ENCODE measurements around the gene GRK5.

Gene GRK5

DNA sequence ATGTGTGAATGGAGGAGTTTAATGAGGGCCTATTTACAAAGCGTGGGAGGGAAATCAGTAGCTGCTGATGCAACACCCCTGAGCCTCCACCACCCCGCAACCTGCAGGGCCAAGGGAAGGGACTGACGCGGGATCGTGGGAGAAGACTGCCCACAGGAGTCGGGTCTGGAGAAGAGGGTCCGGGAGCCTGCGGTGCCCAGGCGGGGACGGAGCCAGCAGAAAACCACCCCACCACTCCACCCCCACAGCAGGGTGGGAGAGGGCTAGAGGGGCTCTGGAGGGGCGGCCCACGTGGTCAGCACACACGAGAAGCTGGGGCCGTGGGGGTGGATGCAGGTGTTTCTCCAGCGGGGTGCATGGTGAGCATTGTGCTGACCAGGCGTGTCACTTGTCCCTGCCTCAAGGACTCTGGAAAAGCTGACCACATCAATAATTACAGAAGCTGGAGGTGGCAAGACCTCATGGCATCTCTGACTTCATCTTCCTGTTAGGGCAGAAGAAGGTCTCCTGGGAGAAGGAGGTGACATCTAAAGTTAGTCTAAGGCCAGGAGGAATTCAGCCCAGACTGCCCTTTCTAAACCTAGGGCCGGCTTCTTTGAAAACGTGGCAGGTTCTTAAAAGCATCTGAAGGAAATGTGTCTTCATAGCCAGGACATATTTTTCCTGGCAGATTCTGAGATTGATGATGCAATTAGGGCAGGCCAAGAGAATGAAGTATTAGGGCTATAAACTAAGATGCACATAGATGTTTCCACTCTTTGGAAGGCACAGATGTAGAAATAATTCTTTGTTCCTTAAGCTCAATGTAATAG lies 184.3 kb downstream of the GRK5 start:
- DNase-seq = no peak

DNA sequence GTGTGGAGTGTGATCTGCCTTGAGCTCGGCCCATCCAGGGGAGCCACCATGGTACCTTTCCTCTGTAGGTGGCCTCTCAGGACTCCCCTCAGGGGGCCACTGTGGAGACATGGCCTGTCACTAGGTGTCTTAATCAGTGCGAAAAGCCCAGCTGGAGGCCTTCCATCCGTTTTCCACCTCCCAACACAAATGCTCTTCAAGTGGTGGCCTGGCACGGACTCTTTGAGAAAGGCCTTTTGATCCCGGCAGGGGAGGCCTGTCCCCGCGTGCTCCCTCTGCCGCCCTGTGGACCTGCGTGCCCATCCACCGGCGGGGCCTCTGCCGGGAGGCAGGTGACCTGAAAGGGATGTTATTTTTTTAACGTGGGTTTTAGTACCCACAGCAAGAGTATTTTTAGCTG lies 185.6 kb downstream of the GRK5 start:
- DNase-seq = no peak

DNA sequence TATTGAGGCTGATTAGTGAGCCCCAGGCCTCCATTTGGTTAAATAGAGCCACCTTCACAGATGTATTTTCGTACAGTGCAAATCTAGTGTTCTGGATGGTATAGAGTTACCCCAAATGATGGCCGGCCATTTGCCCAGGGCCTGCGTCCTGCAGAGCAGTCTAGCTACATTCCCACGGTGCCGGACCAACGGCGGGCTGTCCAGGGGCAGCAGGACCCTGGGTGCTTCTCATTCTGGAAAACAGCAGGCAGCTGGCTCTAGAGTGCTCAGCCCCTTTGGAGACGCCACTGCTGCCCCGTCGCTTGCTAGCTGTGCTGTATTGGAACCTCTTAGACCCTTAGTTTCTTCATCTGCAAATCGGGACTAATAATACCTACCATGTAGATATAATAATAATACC lies 186.1 kb downstream of the GRK5 start:
- DNase-seq = no peak

DNA sequence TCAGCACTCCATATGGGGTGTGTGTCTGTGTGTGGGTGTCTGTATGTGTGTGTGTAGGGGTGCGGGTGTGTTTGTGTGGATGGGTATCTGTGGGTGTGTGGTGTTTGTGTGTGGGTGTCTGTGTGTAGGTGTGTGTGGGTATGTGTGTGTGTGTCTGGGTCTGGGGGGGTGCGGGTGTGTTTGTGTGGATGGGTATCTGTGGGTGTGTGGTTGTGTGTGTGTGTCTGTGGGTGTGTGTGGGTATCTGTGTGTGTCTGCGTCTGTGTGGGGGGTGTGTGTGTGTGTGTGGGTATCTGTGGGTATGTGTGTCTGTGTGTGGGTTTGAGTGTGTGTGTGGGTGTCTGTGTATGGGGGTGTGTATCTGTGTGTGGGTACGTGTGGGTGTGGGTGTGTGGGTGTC lies 186.5 kb downstream of the GRK5 start:
- DNase-seq = no peak

DNA sequence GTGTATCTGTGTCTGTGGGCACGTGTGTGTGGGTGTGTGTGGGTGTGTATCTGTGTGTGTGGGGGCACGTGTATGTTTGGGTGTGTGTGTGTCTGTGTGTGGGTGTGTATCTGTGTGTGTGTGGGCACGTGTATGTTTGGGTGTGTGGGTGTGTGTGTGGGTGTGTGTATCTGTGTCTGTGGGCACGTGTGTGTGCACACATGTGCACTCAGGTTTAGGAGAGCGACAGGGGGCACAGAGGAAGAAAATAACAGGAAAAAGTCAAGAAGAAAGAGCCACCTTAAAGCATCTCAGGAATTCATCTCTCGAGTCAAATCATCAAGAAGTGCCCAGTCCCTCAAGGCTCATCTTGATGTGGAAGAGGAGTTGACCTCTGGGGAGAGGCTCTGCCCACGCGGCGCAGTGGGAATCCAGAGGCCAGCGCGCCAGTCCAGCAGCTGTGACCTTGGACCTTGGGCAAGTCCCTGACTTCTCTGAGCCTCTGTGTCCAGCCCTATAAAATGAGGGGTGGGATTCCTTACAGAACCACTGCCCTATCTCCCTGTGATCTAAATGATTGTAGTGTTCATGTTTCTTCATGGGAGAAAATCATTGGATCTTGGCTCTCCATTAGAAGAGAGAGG lies 187.4 kb downstream of the GRK5 start:
- DNase-seq = no peak

DNA sequence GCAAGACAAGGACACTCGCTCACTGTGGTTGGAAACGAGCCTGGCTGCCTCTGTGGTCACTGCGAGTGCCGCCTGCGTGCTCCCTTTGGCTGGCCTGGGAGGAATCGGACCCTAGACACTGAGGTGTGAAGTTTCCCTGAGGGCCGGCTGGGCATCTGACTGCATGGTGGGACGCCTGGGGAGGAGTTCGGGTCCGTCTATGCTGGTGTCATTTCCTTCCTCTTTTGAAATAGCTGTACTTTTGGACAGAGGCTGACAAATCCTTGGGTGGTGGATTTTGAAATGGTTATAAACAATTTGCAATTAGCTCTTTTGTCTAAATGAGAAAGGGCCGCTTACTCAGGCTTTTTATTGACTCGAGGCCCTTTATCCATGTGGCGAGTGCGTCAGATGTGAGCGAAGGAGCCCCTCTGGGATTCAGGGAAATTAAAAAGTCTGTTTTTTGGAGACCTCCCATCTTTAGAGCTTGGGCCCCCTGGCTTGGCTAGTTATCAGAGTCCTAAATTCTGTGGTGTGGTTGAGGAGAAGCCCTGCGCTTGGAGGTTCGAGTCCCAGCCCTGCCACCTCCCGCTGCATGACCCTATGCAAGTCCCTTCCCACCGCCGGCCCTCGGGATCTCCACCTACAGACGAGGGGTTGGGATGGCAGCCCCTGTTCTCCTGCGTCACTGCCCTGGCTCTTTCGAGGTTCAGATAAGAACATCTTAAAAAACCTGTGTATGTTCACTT lies 188.1 kb downstream of the GRK5 start:
- DNase-seq = no peak

DNA sequence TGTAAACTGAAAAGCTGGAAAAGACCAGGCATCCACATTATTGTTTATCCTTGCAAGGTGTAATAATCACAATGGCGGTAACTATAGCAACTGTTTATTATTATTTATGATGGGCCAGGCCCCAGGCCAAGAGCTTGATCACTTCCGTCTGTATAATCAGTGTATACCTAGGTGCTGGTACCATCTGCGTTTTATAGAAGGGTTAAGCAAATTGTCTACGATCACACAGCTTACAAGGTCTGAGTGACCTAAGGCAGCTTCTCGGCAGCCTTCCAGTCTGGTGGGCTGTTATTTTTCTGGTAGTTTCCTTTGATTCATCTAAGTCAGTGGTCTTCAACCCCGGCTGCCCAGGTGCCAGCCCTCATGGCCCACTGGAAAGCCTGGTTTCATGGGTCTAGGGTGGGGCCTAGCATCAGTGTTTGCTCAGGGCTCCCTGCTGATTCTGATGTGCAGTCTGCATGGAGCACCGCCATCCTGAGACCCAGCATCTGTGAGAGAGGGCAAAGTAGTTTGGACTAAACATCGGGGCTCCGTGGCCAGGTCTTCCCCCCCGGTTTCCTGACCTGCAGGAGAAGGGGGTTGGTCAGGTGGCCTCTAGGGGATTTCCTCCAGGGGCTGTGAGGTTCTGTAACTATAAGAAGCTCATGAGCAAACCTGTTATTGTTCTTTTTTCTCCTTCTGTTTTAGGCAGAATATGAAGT lies 188.8 kb downstream of the GRK5 start:
- no peak for DNase-seq

DNA sequence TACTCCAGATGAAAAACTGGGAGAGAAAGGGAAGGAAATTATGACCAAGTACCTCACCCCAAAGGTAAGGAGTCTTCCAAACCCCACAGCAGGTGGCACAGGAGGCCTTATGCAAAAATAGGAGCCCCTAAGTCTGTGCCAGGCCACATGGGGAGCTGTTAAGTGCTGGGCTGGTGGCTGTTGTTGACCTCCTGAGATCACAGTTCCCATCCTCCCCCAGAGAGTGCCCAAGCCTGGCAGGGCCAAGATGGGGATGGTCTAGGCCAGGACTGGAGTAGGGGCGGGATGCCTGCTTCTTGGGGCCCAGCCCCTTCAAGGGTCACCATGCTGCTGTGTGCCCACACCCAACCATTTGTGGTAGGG lies 189.3 kb downstream of the GRK5 start:
- no peak for DNase-seq

DNA sequence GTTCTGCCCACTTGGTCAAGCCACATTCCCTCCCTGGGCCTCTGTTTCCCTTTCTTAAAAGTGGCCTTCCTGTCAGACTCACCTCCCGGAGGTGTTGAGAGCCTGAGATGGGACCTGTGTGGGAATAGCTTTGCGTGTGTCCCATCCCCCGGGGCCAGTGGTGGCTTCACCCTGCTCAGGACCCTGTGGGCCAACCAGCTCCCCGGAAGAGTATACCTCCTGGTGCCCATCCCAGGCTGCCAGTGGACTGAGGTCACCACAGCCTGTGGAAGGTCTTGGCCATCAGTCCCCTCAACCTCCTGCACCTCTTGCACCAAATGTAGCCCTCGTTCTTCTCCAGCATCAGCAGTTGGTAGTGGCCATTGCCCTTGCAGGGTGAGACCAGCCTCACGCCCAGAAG lies 190.0 kb downstream of the GRK5 start:
- DNase-seq = no peak

DNA sequence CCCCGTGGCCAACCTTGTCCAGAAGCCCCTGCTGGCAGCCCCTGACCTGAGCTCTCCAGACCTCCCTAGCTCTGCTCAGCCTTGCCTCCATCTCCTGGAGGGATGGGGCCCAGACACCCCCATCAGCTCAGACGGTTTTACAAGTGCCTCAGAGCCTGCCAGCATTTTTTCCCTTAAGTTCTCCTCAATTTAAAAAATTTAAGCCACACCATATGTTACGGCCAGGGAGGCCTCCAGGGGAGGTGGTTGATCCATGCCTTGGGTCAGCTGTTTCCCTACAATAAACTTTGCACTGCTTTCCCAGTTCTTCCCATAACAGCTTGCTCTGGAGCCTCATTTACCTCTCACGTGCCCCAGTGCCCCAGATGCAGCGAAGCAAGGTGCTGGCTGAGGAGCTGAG lies 191.6 kb downstream of the GRK5 start:
- DNase-seq = no peak

DNA sequence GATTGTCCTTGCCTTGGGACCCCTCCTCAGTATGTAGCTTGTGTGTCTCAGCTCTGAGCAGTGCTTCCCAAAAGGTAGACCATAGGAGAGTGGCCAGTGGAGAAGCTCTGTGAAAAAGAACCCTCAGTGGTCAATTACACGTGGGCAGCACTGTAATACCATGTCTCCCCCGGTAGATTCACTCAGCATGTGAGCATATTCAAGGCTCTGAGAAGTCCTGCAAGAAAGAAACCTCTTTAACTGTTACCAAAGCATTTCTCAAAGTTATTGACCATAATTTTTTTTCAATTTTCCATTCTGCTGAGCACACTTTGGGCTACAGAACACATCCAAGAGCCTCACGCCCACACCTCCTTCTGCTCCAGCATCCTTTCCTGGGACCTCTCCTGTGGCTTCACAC lies 192.1 kb downstream of the GRK5 start:
- DNase-seq = no peak

DNA sequence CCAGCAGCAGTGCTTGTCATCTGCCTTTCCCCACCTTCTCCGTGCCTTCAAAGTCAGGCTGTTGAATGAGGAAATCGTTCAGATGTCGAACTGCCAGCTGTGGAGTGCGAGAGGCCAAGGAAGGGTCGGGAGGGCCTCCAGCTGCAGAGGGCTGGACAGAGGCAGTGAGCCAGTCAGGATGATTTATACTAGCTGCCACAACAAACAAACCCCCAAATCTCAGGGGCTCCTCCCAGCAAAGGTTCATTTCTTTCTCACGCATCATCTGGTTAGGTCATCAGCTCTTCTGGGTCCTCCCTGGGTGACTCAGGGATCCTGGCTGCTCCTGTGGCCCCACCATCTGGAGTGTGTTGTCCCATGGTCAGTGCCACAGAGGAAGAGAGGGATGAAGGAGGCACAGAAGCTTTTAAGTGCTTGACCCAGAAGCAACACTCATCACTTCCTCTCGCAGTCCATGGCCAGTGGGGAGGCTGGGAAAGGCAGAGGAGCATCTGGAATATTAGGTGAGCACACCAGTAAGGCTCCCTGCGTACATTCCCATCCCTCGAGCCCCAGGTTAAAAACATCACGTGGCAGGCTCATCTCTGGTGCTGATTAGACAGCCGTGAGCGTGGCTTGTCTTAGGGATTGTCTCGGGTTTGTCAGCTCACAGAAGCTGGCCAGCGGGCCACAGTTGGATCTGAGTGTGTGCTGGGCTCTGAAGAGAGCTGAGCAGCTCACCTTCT lies 194.5 kb downstream of the GRK5 start:
- peak; percentile 81 for DNase-seq

DNA sequence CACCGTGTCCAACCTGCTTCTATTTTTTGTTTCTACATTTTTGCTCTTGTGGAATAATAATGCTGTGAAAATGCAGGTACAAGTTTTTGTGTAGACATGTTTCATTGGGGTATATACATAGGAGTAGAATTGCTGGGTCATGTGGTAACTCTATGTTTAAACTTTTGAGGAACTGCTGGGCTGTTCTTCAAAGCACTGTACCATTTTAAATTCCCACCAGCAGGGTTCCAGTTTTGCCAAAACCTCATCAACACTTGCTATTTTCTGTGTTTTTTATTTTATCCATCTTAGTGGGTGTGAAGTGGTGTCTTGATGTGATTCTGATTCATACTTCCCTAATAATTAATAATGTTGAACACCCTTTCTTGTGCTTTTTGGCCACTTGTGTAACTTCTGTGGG lies 196.6 kb downstream of the GRK5 start:
- no peak for DNase-seq

DNA sequence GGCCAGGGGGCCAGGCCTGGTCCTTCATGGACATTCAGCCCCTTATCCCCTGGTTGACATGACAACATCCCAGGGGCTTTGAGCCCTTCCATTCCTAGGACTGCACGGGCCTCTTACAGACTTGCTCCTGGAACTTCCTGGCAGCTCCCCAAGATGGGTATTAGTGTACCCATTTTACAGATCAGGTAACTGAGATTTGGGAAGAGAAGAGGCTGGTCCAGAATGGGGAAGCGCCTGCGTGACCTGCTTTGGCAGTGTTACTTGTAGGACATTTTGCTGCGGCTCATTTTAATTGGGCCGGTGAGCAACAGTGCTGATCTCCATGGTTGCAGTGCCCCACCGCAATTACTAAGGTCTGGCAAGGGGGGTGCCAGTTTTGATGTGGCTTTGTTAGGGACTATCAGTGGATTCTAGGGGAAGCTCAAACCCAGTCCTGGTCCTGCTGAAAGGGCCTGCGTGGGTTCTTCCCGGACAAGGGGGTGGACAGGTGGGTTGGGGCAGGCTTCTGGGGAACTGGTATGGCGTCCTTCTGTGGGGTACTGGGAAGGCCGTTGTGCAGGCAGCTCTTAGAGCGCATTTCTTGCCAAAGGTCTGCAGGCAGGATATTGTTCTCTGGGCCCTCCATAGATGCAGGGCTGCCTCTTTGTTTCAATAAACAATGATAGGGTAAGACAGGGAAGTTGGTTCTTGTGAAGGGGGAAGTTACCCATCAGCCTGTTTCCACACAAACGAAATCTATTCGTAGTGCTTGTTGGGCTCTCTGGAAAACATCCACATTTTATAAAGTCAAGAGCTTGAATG lies 197.5 kb downstream of the GRK5 start:
- no peak for DNase-seq

DNA sequence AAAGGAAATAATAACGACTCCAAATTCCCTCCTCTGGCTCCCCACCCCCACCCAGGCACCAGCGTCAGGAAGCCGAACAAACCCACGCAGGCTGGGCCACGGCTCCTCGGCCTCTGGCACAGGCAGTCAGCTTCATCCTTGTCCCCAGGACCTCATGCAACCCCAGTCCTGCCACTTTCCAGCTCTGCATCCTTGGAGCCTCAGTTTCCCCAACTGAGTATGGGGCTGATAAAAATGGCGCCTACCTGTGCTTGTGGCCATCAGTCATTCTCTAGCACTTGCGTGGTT lies 198.1 kb downstream of the GRK5 start:
- no peak for DNase-seq

DNA sequence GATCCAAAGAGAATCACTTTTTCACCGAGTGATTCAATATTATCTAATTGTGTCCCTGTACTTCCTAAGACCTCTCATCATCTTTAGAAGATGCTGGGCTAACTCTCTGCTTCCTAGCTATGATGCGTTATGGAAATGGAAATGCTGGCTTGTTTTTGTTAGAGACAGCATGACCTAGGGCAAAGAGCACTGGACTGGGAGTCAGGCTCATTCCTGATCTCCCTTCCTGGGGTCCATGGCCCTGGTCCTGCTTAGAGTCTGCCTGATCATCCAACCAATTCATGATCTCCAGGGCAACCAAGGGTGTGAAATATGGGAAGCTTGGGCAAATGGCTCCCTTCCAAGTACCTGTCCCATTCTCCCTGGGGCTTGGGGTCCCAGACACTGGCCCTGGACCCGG lies 198.8 kb downstream of the GRK5 start:
- no peak for DNase-seq

DNA sequence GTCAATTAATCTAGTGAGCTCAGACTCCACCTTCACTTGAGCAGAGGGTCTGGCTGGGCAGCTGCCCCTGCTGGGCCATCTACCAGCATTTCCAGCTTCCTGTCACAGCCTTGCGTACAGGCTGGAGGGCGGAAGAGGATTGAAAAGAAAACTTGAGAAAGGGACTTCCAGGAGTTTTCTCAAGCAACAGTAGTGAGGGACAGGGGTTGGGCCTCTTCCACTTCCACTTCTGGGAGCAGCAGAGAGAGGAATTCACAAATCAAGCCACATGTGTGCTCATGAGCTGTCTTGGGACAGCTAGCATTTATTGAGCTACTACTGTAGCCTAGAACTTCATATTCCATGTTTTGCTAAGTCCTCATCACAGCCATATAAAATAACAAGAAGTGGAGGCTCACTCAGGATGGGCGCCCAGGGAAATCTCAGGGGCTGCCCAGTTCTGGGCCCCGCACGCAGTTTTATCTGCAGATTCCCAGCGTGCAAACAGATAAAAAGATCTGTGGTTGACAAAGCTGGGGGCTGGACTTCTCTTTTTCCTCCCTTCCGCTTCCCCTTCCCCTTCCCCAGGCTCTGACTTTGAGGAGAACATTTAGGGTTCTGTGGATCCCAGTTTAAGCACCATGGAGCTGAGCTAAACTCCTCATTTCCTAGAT lies 199.4 kb downstream of the GRK5 start:
- no peak for DNase-seq

DNA sequence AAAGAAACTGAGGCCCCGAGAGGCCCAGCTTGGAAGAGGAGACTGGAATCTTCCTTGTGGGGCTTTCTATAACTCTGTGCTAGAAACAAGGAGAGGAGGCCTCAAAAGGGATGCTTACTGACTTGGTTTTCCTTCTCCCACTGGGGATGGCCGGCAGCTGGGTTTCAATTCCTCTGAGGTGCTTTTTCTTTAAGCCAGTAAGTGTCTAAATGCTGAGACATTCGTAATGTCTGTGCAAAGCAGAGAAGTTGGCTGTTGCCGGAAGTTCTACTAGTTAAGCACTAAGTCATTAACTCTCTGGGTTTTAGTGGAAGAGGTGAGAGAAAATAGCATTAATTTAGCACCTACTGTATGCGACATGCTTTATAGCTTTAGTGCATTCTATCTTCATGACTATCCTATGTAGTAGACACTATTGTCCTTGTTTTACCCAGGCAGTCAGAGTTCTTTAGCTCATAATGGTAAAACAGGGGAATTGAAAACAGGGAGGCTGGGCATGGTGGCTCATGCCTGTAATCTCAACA lies 199.9 kb downstream of the GRK5 start:
- no peak for DNase-seq

DNA sequence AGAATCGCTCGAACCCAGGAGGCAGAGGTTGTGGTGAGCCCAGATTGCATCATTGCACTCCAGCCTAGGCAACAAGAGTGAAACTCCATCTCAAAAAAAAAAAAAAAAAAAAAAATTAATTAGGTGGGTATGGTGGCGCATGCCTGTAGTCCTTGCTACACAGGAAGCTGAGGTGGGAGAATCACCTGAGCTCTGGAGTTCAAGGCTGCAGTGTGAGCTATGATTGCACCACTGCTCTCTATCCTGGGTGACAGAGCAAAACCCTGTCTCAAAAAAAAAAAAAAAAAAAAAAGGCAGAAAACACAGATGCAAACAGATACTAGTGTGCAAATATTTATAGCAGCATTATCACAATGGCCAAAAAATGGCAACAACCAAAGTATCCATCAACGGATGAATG lies 200.7 kb downstream of the GRK5 start:
- DNase-seq = no peak

DNA sequence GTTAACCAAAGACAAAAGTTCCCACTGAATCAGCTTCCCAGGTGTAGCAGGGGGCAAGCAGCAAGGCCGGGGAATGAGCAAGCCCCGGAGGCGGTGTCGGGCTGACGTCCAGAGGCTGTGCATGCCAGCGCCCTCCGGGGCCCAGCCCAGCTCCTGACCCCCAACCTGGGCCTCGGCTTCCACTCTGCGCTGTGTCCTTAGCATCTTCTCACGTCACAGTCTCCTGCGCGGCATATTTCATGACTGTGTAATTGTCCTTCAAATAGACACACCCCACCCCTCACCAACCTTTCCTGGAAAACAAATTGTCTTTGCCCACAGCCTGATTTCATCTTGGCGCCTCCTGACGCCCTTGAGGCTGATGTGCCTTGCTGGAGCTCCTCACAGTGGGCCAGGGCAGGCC lies 201.6 kb downstream of the GRK5 start:
- no peak for DNase-seq

DNA sequence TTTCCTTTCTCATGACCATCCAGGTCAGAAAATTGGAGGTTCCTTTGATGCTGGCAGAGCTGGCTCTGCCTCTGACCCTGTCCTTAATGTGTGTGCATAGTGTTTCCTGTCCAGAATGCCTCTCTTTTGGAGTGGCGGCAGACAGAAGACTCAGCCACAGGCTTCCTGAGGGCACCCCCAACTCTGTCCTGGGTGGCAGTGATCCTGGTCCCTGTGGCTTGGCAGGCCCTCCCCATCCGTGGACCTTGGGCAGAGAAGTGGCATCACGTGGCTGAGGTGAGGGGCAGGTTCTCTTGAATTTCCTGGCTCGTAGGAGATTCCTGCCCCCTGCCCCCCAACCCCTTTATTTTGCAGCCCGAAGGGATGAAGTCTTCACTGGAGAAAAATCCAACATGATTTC lies 202.0 kb downstream of the GRK5 start:
- DNase-seq = no peak

DNA sequence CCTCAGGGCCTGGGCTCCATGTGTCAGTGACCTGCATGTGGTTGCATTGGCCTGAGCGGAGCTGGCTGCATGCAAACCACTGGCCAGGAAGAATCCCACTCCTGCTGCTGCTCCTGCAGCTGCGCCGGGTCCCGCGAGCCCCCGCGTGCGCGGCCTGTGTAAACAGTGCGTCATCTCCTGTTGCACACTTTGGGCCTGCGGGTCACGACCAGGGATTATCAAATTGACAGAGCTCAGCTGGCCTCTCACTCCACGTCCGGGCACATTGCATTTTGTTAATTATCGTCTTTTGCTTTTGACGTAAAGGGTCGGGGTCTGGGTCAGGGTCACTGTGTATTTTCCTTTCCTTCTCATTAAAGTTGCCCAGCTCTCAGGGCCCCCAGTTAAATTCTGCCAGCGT lies 202.5 kb downstream of the GRK5 start:
- DNase-seq = no peak

All from 8988T (cell line).